ENCODE results near the gene FAF2.

The FAF2 gene

DNA sequence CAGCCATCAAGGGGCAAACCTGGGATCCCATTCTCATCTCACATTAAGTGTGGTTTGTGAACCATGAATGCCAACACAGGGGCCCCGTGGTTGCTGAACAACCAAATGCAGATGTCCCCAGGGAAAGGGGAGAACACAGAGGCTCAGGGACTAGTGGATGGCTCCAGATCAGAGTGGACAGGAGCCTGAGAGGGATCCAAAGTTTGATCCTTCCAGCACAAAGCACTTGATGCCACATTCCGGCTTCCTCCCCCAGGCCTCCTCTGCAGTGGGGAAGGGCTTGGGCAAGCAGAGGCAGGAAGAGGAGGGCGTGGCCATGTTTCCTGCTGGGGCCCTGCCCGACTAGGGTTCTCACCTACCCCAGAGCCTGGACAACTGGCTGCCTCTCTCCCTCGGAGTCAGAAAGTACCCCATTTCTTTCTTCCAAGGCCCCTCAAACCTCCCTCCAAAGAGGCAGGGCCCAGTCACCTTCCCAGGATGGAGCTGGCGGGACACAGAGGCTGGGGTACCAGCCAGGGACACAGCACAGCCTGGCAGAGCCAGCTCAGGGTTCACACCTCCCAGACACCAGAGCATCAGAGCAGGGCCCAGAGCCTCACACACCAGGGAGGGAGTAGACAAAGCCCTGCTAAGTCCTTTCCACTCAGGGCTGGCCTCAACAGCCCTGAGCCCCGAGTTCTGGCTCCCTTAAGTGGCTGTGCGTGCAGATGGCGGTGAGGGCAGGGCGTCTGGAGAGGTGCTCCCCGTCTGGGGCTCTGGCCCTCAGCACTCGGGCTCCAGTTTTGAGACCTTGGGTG, 93.4 kb downstream of the FAF2 start:
- peak overlapping the region; percentile 12 for H3K4me3 ChIP-seq (ENCODE audit: low read depth, low read length)
- TF ChIP-seq MYC (IDR thresholded peaks at IDR 0.05; ENCODE audit: low read depth, low read length), result no peak
- TF ChIP-seq, protein P1, sequence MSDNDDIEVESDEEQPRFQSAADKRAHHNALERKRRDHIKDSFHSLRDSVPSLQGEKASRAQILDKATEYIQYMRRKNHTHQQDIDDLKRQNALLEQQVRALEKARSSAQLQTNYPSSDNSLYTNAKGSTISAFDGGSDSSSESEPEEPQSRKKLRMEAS (IDR thresholded peaks at IDR 0.05; ENCODE audit: low read depth, low read length), result peak; percentile 39; the same call in 1 of the 2 replicates
- TF ChIP-seq, protein P2, sequence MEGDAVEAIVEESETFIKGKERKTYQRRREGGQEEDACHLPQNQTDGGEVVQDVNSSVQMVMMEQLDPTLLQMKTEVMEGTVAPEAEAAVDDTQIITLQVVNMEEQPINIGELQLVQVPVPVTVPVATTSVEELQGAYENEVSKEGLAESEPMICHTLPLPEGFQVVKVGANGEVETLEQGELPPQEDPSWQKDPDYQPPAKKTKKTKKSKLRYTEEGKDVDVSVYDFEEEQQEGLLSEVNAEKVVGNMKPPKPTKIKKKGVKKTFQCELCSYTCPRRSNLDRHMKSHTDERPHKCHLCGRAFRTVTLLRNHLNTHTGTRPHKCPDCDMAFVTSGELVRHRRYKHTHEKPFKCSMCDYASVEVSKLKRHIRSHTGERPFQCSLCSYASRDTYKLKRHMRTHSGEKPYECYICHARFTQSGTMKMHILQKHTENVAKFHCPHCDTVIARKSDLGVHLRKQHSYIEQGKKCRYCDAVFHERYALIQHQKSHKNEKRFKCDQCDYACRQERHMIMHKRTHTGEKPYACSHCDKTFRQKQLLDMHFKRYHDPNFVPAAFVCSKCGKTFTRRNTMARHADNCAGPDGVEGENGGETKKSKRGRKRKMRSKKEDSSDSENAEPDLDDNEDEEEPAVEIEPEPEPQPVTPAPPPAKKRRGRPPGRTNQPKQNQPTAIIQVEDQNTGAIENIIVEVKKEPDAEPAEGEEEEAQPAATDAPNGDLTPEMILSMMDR (IDR thresholded peaks at IDR 0.05; ENCODE audit: low read depth, low read length), result no peak
- TF ChIP-seq POLR2A (IDR thresholded peaks at IDR 0.05; ENCODE audit: extremely low read depth, insufficient read length), result peak; percentile 26
- DNase-seq (ENCODE audit: low read depth), result peak; percentile 85

DNA sequence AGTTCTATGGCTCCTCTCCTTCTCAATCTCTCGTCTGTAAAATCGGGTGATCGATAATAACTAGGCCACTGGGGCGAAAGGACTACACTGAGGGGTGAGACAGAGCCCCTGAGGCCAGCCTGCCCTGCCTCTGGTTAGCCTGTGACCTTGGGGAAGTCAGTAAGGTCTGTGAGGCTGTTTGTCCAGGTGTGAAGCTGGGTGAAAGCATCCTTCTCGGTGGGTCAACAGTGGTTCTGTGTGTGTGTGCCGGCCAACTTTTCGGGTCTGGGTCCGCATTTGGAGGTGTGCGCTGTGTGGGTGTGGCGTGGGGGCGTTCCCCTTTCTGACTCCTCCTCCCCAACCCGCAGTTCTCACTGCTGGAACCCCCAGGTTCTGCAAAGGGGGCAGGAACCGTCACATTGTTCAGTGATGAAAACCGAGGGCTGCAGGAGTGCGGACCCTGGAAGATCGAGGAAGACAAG, 94.0 kb downstream of the FAF2 start:
- DNase-seq (ENCODE audit: low read depth), result no peak
- H3K4me3 ChIP-seq (ENCODE audit: low read depth, low read length), result peak overlapping the region; percentile 65
- TF ChIP-seq, protein P2 (IDR thresholded peaks at IDR 0.05; ENCODE audit: low read depth, low read length), result no peak
- TF ChIP-seq MYC (IDR thresholded peaks at IDR 0.05; ENCODE audit: low read depth, low read length) (no peak), POLR2A (IDR thresholded peaks at IDR 0.05; ENCODE audit: extremely low read depth, insufficient read length) (no peak)
- TF ChIP-seq, protein P1 (IDR thresholded peaks at IDR 0.05; ENCODE audit: low read depth, low read length), result no peak

DNA sequence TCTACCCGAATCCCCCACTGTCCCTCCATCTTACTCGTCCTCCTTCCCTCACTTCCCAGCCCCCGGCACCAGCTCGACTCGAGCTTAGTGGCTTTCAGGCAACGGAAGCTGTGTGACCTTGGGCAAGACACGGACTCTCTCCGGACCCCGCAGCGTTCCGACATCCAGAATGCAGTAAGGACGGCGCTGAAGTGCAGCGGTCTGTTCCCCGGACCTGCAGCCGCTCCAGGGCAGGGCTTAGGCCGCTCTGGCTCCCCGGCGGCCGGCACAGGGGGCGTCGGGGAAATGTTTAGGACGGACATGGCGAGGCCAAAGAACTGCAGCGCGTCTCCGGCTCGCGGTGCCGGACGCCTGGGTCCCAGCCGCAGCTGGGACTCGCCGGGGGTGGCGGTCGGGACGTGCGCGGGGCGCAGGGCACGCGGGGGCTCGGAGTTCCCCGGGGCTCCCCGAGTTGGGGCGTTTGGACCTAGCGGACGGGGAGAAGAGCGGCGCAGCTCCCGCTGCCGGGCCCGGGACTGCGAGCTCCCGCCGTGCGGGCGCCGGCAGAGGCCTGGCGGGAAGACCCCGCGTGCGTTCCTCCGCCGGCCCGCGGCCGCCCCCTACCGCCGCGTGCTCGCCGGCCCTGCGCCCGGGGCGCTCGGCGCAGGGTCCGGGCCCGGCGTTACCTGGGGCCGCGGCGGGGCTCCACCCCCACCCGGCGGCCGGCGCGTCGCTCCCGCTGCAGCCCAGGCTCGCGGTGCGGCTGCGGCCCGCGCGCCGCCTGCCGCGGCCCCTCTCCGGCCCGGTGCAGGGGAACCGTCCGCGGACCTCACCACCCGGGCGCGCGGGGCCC, 94.6 kb downstream of the FAF2 start:
- peak; percentile 72 for DNase-seq (ENCODE audit: low read depth)

DNA sequence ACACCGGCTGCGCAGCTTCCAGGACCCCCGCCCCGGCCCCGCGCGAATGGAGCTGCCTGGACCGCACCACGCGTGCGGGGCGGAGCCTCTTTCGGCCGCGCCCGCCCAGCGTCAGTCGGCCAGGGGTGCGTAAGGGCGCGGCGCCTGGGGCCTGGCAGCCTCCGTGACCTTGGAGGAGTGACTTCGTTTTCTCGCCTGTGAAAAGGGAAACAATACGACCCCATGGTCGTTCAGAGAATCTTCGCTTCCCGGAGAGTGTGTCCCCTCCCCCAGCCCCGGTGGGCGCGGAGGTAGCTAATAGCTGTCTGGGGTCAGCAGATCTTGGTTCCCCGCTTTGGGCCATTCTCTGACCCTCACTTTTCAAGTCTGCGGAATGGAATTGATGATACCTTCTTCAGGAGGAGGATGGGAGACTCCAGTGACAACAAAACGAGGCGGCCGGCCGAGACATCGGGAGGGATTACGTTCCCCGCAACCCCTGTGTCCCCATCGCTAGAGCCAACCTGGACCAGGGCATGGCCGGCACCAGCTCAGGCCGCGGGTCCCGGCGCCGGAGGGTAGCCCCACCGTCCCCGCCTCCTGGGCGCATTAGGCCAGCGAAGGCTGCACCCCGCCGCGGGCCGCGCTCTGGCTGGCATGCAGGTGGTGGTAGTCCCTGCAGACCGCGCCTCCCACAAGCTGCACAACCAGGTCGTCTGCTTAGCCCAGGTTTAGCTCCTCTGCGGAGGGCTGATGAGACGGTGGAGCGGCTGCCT, 95.4 kb downstream of the FAF2 start:
- TF ChIP-seq POLR2A (IDR thresholded peaks at IDR 0.05; ENCODE audit: extremely low read depth, insufficient read length) (peak; percentile 55), MYC (IDR thresholded peaks at IDR 0.05; ENCODE audit: low read depth, low read length) (peak; percentile 7)
- TF ChIP-seq, protein P2 (IDR thresholded peaks at IDR 0.05; ENCODE audit: low read depth, low read length), result no peak
- TF ChIP-seq, protein P1 (IDR thresholded peaks at IDR 0.05; ENCODE audit: low read depth, low read length), result peak; percentile 62; the same call in 1 of the 2 replicates
- DNase-seq (ENCODE audit: low read depth), result peak; percentile 85
- peak overlapping the region; percentile 63 for H3K4me3 ChIP-seq (ENCODE audit: low read depth, low read length)

More for the DNA sequence above, 94.6 kb downstream of the FAF2 start:
- H3K4me3 ChIP-seq (ENCODE audit: low read depth, low read length), result peak overlapping the region; percentile 65
- TF ChIP-seq MYC (IDR thresholded peaks at IDR 0.05; ENCODE audit: low read depth, low read length) (peak; percentile 58), POLR2A (IDR thresholded peaks at IDR 0.05; ENCODE audit: extremely low read depth, insufficient read length) (no peak)
- TF ChIP-seq, protein P2 (IDR thresholded peaks at IDR 0.05; ENCODE audit: low read depth, low read length), result peak; percentile 5

DNA sequence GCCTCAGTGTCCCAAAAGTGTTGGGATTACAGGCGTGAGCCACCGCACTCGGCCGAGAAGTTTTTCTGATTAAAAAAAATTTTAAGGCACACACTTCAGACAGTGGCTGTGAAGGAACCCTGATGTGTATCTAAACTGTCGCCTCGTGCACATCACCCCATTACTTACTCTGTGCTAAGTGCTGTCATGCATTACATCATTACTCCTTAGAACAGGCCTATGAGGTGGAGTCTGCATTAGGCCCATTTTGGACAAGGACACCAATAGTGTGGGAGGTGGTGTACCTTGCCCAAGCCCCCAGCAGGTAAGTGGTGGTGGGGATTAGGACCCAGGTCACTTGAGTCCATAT, 97.2 kb downstream of the FAF2 start:
- TF ChIP-seq, protein P1 (IDR thresholded peaks at IDR 0.05; ENCODE audit: low read depth, low read length), result no peak
- TF ChIP-seq POLR2A (IDR thresholded peaks at IDR 0.05; ENCODE audit: extremely low read depth, insufficient read length) (no peak), MYC (IDR thresholded peaks at IDR 0.05; ENCODE audit: low read depth, low read length) (no peak)
- TF ChIP-seq, protein P2 (IDR thresholded peaks at IDR 0.05; ENCODE audit: low read depth, low read length), result no peak
- no peak overlapping the region for H3K4me3 ChIP-seq (ENCODE audit: low read depth, low read length)
- no peak for DNase-seq (ENCODE audit: low read depth)
